Activated CD4-positive, alpha-beta T cell treated with anti-CD3 and anti-CD28 coated beads for 36 hours (primary cell): ENCODE measurements around the gene NAV2. TPM values are rescaled to one million over a fixed set of nuclear protein-coding genes. Genes with fewer than 3 reads are reported as not detected.

Source experiments
- ATAC-seq: fragments of 200-7000 bp; cut with Tn5 transposase; one replicate; pipeline ENCODE4 v1.10.0; 2021; ENCODE audit warnings: mild to moderate bottlenecking, moderate library complexity
- CTCF ChIA-PET: fragments of 350-600 bp; sonication (Branson Sonifier 250); formaldehyde crosslinking; loops from one replicate; lab custom pipeline; 2021; ENCODE audit warnings: antibody characterized with exemption; lab: Charles Lee
- POLR2A ChIA-PET: fragments of 350-600 bp; sonication (Branson Sonifier 250); formaldehyde crosslinking; loops from one replicate; lab custom pipeline; 2021; ENCODE audit warnings: antibody characterized with exemption, inconsistent platforms; lab: Charles Lee
- DNase-seq: peaks from one replicate; pipeline ENCODE4 v3.0.0-alpha.2; 2020
- H3K27ac Mint-ChIP-seq: one replicate; pipeline ENCODE4 v1.8.0; 2021; ENCODE audit warnings: mixed read lengths
- H3K27me3 Mint-ChIP-seq: one replicate; pipeline ENCODE4 v1.8.0; 2021; ENCODE audit warnings: mixed read lengths
- H3K36me3 Mint-ChIP-seq: one replicate; pipeline ENCODE4 v1.8.0; 2021; ENCODE audit warnings: low read depth, mixed read lengths
- H3K4me1 Mint-ChIP-seq: one replicate; pipeline ENCODE4 v1.8.0; 2021; ENCODE audit warnings: mixed read lengths
- H3K4me3 Mint-ChIP-seq: one replicate; pipeline ENCODE4 v1.8.0; 2021; ENCODE audit warnings: mild to moderate bottlenecking, moderate library complexity, mixed read lengths
- H3K9me3 Mint-ChIP-seq: one replicate; pipeline ENCODE4 v1.8.0; 2021; ENCODE audit warnings: low read depth, mixed read lengths
- intact Hi-C, 2 experiments: fragments of 100-400 bp; cut with DNase I in 1 of 2; cut with micrococcal nuclease in 1 of 2; formaldehyde crosslinking; loops; one replicate each; pipeline versions ENCODE4 v1.14.2 to v1.15.1; 2022 to 2024; cut with DNase I, micrococcal nuclease
- total RNA-seq, 2 experiments: library from RNA; stranded (reverse); gene quantifications; one replicate each; pipeline ENCODE4 v1.2.3, GENCODE V29; 2021

The NAV2 gene
- total RNA-seq, 2 experiments from 2014 or later = 0.54 to 0.55 TPM

DNA sequence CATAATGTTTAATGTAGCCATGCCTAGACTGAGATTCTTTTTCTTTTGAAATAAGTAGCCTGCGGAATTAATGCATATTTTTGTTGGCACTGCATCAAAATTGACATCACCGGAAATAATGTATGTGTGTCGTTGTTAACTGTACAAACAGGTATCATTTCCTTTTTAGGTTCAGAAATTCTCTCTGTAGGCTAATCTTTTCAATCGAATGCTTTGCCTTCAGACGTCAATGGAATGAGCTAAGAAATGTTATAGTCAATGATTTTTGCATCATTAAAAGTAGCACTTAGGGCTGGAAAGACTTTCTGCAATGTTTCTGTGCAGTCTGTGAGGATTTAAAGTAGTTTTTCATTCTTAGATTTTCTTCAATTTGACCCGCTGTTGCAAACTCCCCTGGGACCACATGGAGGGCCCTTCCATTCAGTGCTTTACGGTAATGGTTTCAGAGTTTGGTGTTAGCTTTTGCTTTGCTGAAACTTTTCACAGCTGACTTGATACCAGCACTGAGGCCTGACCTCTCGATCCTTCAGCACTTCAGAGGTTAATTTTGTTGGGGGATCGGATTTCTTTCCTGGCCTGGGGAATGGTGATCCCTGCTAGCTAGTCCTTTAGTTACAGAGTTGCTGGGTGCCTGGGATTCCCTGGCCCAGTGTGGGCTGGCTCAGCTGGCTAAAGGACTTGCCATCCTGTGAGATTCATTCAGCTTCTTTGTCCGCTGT lies 309.9 kb downstream of the NAV2 start:
- ChIA-PET CTCF (no interaction called here), POLR2A (no interaction called here)
- H3K36me3 Mint-ChIP-seq = no peaks in the 10 kb centered on the region
- ATAC-seq (no peak), DNase-seq (no peak)
- no peak overlapping the region for H3K4me3 Mint-ChIP-seq
- no peaks in the 10 kb centered on the region for H3K4me1 Mint-ChIP-seq
- intact Hi-C loops = no loop called here
- H3K27me3 Mint-ChIP-seq = no peaks in the 10 kb centered on the region
- H3K27ac Mint-ChIP-seq = no peak overlapping the region
- H3K9me3 Mint-ChIP-seq = no peaks in the 10 kb centered on the region

DNA sequence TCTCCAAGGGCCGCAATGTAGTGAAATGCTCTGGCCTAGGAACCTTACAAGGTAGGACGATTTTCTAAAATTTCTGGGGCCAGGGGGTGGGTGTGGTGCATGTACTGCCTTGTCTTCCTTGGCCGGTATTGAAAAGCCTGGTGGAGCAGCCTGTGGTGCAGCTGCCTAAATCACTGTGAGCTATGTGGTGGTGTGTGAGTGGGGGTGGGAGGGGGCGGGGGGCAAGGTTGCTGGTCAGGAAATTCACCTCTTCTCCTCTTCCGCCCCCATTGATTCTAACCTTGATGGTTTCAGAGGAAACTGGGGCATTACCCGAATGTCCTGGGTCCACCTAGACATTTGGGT lies 310.4 kb downstream of the NAV2 start:
- no peaks in the 10 kb centered on the region for H3K27me3 Mint-ChIP-seq
- ChIA-PET POLR2A (no interaction called here), CTCF (no interaction called here)
- intact Hi-C loops = no loop called here
- ATAC-seq = no peak
- H3K27ac Mint-ChIP-seq = no peak overlapping the region
- no peaks in the 10 kb centered on the region for H3K36me3 Mint-ChIP-seq
- no peak for DNase-seq
- H3K9me3 Mint-ChIP-seq = no peaks in the 10 kb centered on the region
- no peaks in the 10 kb centered on the region for H3K4me1 Mint-ChIP-seq
- H3K4me3 Mint-ChIP-seq = no peak overlapping the region

DNA sequence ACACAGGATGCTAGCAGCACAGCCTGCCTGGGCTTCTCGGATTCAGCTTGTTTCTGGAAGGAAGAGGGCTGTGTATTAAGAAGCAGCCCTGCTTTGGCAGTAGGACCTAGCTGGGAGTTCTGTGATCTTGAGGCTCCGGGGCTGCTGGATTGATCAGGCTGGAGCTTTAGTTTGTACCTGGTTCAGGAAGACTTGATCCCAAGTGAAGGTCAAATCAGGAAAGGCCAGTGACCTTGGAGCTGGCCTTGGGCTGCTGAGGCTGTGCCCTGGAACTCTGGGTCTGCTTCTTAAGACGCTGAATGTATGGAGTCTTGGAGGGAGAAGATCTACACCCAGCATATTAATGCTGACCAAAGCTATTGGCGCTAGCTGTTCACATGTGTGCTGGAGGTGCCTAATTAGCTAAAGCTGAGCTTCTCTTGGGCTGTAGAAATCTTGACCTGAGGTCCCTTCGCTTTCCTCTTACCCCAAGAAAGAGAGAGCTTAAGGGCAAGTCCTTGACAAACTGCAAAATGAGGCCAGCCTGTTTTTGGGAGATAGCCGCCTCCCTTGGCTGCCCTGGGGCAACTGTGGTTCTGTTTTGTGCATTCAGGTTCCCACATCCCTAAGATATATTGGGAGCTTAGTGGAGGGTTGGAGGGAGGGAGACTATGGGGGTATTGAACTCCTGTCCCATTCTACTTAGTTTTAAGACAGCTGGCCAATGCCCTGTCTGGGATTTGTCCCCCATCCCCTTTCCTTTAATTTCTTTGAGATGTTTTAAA lies 311.7 kb downstream of the NAV2 start:
- Mint-ChIP-seq H3K4me3 (no peak overlapping the region), H3K36me3 (no peaks in the 10 kb centered on the region), H3K27me3 (no peaks in the 10 kb centered on the region), H3K27ac (no peak overlapping the region), H3K4me1 (no peaks in the 10 kb centered on the region), H3K9me3 (no peaks in the 10 kb centered on the region)
- DNase-seq (no peak), ATAC-seq (no peak)
- ChIA-PET POLR2A (no interaction called here), CTCF (interaction anchor here (0.7 to 0.9 kb wide), 2 partner anchors 10 to 12 kb away, joined by 3 to 5 read pairs; no protein-coding TSS in a partner anchor)
- intact Hi-C loops = no loop called here

DNA sequence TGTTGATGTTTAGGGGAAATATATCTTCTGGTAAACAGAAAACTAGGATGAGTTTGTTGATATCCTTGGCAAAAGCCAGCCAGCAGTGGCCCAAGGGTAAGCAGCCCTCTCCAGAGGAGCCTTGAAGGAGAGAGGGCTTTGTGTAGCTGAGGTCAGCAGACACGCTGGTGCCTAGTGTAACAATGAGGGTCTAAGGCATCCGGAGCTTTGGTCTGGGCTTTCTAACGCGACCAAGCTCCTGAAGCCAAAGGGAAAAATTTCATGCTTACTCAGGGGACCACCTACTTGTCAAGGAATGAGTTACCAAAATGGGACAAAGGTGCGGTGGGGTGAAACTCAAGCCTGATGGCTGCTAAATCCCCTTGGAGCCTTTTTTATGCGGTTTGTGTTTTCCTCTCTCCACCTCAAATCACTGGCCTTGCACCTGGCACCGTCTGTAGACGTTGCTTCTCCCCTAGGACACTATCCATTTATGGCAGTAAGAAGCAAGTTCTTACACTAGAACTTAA lies 312.7 kb downstream of the NAV2 start:
- Mint-ChIP-seq H3K9me3 (no peaks in the 10 kb centered on the region), H3K36me3 (no peaks in the 10 kb centered on the region), H3K4me1 (no peaks in the 10 kb centered on the region), H3K27me3 (no peaks in the 10 kb centered on the region), H3K27ac (no peak overlapping the region), H3K4me3 (no peak overlapping the region)
- POLR2A ChIA-PET = no interaction called here
- intact Hi-C loops = no loop called here
- DNase-seq (no peak), ATAC-seq (no peak)
- CTCF ChIA-PET = interaction anchor here (0.6 kb wide), 1 partner anchor 107 kb away, joined by 3 read pairs; no protein-coding TSS in a partner anchor

DNA sequence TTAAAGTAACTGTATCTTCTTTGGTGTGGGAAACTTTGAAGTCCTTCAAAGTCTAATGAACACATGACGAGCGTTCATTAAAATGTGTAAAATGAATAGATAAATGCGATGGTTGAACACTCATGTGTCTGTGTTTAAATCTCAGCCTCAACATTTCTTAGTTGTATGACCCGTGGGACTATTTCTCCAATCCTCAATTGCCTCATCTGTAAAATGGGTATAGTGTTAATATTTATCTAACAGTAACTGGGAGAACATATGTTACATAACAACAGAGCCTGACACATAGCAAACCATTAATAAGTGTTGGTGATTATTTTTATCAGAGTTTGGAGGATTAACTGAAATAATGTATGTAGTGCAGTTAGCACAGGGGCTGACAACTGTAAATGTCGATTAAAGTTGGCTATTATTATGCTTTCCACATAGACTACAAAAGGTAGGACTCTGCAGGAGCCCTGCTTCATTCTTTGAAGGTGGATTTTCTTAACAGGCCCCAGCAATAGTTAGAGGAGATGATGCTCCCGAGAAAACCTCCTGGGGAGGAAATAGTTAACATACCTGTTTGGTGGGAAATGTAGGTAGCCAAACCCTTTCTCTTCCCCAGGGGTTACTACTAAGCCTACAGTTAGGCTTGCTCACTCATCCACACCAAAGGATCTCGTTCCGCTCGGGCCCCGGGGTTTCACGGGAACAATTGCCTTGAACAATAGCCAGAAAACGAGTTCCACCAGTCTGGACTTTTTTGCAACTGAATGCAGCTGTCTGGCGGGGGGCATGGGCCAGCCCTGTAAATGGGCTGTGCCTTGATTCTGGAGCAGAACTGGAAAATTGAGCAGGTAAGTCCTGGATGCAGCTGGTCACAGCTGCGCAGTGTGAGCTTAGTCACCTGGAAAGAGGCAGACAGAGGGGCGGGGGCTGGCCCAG lies 314.3 kb downstream of the NAV2 start:
- Mint-ChIP-seq H3K27ac (no peak overlapping the region), H3K27me3 (peaks cover 3% of the 10 kb centered on the region), H3K4me3 (no peak overlapping the region), H3K4me1 (no peaks in the 10 kb centered on the region), H3K36me3 (no peaks in the 10 kb centered on the region), H3K9me3 (no peaks in the 10 kb centered on the region)
- ChIA-PET POLR2A (no interaction called here), CTCF (no interaction called here)
- DNase-seq (no peak), ATAC-seq (no peak)
- intact Hi-C loops = no loop called here

DNA sequence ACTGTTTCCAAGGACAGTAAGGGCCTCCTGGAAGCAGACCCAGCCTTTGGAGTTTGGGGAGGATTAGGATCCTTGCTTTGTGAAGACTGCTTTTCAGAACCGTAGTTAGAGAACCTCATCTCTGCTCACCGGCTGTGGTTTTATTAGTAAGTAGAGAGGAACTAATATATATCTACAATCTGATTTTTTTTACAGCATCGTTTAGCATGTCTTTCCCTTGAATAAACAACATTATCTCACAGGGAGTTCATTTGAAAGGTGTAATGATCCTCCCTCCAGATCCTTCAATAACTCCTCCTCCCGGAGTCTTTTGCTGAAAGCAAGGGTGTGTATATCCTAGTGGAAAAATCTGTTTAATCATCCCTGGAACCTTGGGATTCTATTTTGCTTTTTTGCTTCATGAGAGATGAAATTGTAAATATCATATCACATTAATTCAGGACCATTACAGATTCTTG lies 314.9 kb downstream of the NAV2 start:
- peaks cover 3% of the 10 kb centered on the region for H3K27me3 Mint-ChIP-seq
- ATAC-seq (no peak), DNase-seq (no peak)
- H3K27ac Mint-ChIP-seq = no peak overlapping the region
- POLR2A ChIA-PET = no interaction called here
- CTCF ChIA-PET = no interaction called here
- H3K36me3 Mint-ChIP-seq = no peaks in the 10 kb centered on the region
- no peaks in the 10 kb centered on the region for H3K9me3 Mint-ChIP-seq
- intact Hi-C loops = no loop called here
- H3K4me1 Mint-ChIP-seq = no peaks in the 10 kb centered on the region
- H3K4me3 Mint-ChIP-seq = no peak overlapping the region

DNA sequence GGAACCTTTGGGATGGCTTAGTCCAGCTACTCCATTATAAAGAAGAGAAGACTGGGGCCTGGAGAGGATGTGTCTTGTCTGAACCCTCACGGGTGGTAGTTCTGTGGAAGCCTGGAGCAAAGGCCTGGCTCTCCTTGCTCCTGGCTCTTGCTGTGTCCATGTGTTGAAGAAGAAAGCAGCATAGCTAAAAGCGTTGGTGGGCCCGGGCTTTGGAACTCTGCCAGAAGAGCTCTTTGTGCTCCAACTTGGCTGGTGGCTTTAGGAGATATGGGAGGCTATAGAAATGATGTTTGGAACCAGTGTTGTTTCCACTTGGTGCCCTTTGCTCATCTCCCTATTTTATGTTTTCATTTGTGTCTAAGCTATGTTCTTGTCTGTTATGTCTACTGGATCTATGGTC lies 316.6 kb downstream of the NAV2 start:
- Mint-ChIP-seq H3K4me1 (no peaks in the 10 kb centered on the region), H3K36me3 (no peaks in the 10 kb centered on the region), H3K9me3 (no peaks in the 10 kb centered on the region), H3K27ac (no peak overlapping the region), H3K27me3 (peaks cover 5% of the 10 kb centered on the region), H3K4me3 (no peak overlapping the region)
- DNase-seq (no peak), ATAC-seq (no peak)
- ChIA-PET CTCF (no interaction called here), POLR2A (no interaction called here)
- intact Hi-C loops = no loop called here

DNA sequence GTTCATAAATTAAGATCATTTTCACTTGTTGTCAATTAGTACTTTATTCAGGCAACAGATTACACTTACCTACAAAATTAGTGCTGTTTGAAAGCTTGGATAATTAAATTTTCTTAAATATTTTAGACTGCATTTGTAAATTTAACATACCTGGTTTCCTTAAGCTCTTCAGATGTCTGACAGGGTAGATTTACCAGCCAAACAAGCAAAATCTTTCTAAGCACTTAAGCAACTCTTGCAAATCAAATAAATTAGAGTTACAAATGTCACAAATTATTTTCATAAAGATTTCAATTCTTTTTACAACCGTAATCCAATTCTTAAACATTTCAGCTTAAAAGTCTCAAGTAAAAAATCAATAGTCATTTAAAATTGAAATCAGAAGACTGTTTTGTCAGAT lies 317.8 kb downstream of the NAV2 start:
- Mint-ChIP-seq H3K27me3 (peaks cover 9% of the 10 kb centered on the region), H3K27ac (no peak overlapping the region), H3K4me3 (no peak overlapping the region), H3K9me3 (no peaks in the 10 kb centered on the region), H3K36me3 (no peaks in the 10 kb centered on the region), H3K4me1 (no peaks in the 10 kb centered on the region)
- ATAC-seq (no peak), DNase-seq (no peak)
- CTCF ChIA-PET = no interaction called here
- intact Hi-C loops = no loop called here
- POLR2A ChIA-PET = no interaction called here

DNA sequence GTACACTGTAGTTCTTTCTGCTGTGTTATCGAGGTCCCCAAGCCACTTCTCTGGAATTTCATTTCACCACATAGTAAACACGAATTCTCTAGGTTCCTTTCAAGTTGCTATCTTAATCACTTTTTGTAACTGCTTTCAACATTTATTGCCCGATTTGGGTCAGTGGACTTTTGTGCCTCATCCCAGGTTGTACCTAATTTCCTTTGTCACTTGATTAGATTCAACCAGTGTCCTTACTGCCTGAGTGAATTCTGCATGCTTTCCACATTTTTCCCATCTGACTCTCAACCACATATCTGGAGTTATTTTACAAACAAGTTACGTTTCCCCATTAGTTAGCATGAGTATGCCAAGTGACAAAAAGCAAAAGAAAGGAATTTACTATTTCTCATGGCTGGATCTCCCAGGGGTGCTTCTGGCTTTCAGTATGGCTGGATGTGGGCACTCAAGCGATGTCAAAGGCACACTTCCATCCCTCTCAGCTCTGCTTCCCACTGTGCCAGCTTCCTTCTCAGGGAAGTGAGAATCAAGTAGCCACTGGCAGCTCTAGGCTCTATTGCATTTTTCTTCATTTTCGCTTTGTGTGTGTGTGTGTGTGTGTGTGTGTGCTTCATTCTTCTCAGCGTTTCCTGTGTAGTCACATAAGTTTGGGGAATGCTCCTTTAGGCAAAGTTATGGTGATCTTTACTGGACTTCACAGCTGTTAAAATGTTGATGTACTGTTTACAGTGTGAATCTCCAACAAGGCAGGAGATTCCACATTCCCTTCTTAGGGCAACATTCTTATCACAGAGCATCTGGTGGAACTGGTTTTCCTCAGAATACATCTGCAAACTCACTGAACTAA lies 318.7 kb downstream of the NAV2 start:
- intact Hi-C loops = no loop called here
- DNase-seq = no peak
- no peak overlapping the region for H3K4me3 Mint-ChIP-seq
- H3K36me3 Mint-ChIP-seq = no peaks in the 10 kb centered on the region
- H3K27ac Mint-ChIP-seq = no peak overlapping the region
- ChIA-PET CTCF (interaction anchor here (1.0 kb wide), 1 partner anchor 97 kb away, joined by 5 read pairs; no protein-coding TSS in a partner anchor), POLR2A (no interaction called here)
- ATAC-seq = no peak
- H3K4me1 Mint-ChIP-seq = no peaks in the 10 kb centered on the region
- H3K27me3 Mint-ChIP-seq = peaks cover 11% of the 10 kb centered on the region
- no peaks in the 10 kb centered on the region for H3K9me3 Mint-ChIP-seq

DNA sequence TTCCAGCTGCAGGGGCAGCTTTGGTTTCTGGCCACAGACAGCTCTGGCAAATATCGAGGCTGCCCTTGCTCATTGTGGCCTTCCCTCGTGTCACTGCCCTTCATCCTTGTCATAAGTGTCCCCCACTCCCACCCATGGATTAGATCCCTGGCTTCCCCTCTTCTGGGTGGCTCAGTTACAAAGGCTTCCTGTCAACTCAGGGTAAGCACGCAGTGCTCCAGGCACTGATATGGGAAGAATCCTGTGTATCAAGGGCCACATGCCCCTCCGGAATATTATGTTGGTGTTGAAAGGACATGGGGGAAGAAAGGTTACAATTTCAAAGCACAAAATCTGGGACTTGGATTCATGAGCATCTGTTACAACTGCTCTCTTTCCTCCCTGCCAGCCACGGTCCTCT lies 319.5 kb downstream of the NAV2 start:
- Mint-ChIP-seq H3K4me3 (no peak overlapping the region), H3K4me1 (peaks cover 1% of the 10 kb centered on the region), H3K9me3 (no peaks in the 10 kb centered on the region), H3K27me3 (peaks cover 13% of the 10 kb centered on the region), H3K36me3 (no peaks in the 10 kb centered on the region), H3K27ac (no peak overlapping the region)
- intact Hi-C loops = no loop called here
- DNase-seq = no peak
- no peak for ATAC-seq
- POLR2A ChIA-PET = no interaction called here
- CTCF ChIA-PET = interaction anchor here (1.0 kb wide), 1 partner anchor 96 kb away, joined by 5 read pairs; no protein-coding TSS in a partner anchor
